ENCODE results near the gene TREX2.

- no peak for TF ChIP-seq CTCF (IDR thresholded peaks at IDR 0.05)
- no peak for TF ChIP-seq EP300 (IDR thresholded peaks at IDR 0.05)
- TF ChIP-seq POLR2A (IDR thresholded peaks at IDR 0.05) = no peak
Observed at GRCh38 chrX:153410888-153411254, 35.0 kb downstream of the TREX2 start.

Measured in ovary (tissue), 3 donors.